Smooth muscle cell (in vitro differentiated cells): Measurements from ENCODE around the gene MYF6. TPM values are rescaled to one million over a fixed set of nuclear protein-coding genes. Genes with fewer than 3 reads are reported as not detected.

Experiments
- DNase-seq: peaks from one replicate; lab custom pipeline; 2025; ENCODE audit not compliant: unreplicated experiment; lab: John Stamatoyannopoulos, UW
- H2AFZ ChIP-seq: fragments of 200-600 bp; sonication (generic); 2 replicates; pipeline ENCODE4 v1.6.0; 2016; ENCODE audit warnings: antibody characterized with exemption, low read depth, mild to moderate bottlenecking
- H3F3A ChIP-seq: fragments of 200-600 bp; sonication (generic); 2 replicates; pipeline ENCODE4 v1.6.0; 2017; ENCODE audit warnings: antibody characterized with exemption, low read depth
- H3K27ac ChIP-seq: fragments of 200-600 bp; sonication (generic); 2 replicates; pipeline ENCODE4 v1.5.1; 2016; ENCODE audit warnings: low read depth, mild to moderate bottlenecking
- H3K27me3 ChIP-seq: fragments of 200-600 bp; sonication (generic); 2 replicates; pipeline ENCODE4 v1.6.1; 2016; ENCODE audit warnings: low read depth, mild to moderate bottlenecking
- H3K36me3 ChIP-seq: fragments of 200-600 bp; sonication (generic); 2 replicates; pipeline ENCODE4 v1.5.1; 2016; ENCODE audit warnings: low read depth
- H3K4me1 ChIP-seq: fragments of 200-600 bp; sonication (generic); 2 replicates; pipeline ENCODE4 v1.5.1; 2016; ENCODE audit warnings: low read depth
- H3K4me2 ChIP-seq: fragments of 200-600 bp; sonication (generic); 2 replicates; pipeline ENCODE4 v1.6.0; 2016; ENCODE audit warnings: mild to moderate bottlenecking
- H3K4me3 ChIP-seq: fragments of 200-600 bp; sonication (generic); 2 replicates; pipeline ENCODE4 v1.5.1; 2016; ENCODE audit warnings: mild to moderate bottlenecking
- H3K79me2 ChIP-seq: fragments of 200-600 bp; sonication (generic); 2 replicates; pipeline ENCODE4 v1.6.0; 2016; ENCODE audit warnings: low read depth, mild to moderate bottlenecking
- H3K9ac ChIP-seq: fragments of 200-600 bp; sonication (generic); 2 replicates; pipeline ENCODE4 v1.6.0; 2016; ENCODE audit warnings: low read depth
- H3K9me3 ChIP-seq: fragments of 200-600 bp; sonication (generic); replicated peaks from 2 replicates; pipeline ENCODE4 v1.5.1; 2016; ENCODE audit warnings: low read depth
- H4K20me1 ChIP-seq: fragments of 200-600 bp; sonication (generic); 2 replicates; pipeline ENCODE4 v1.6.0; 2016; ENCODE audit warnings: low read depth
- CTCF ChIP-seq: fragments of 200-600 bp; sonication (generic); IDR thresholded peaks from 2 replicates; pipeline ENCODE4 v1.5.1; 2017; ENCODE audit warnings: borderline replicate concordance, mild to moderate bottlenecking, antibody characterized with exemption; ENCODE audit not compliant: insufficient read depth, poor library complexity, severe bottlenecking
- WGBS: methylation state at CpG from one replicate; pipeline ENCODE4 v1.1.7; 2016; ENCODE audit warnings: low lambda C conversion rate; 5-methylcytosine and 5-hydroxymethylcytosine counted together
- polyA plus RNA-seq: library from polyadenylated mRNA; unstranded; fragments of >200 nt; fragmentation: Nextera tagmentation; extraction: Ambion mirVana; gene quantifications from 2 replicates; pipeline ENCODE4 v1.2.1, GENCODE V29; 2016
- total RNA-seq: library from RNA; depleted of rRNA; stranded (reverse); fragments of >200 nt; gene quantifications from 2 replicates; pipeline ENCODE4 v1.2.3, GENCODE V29; 2014

The MYF6 gene
- total and polyA plus RNA-seq, 2 experiments from 2014 or later, result not detected

- Histone ChIP-seq H3K9me3 (no peaks in the 10 kb centered on the region), H3K4me2 (no peak overlapping the region), H4K20me1 (no peaks in the 10 kb centered on the region), H3K4me3 (no peak overlapping the region), H3K4me1 (no peaks in the 10 kb centered on the region), H3K9ac (no peak overlapping the region), H3K36me3 (no peaks in the 10 kb centered on the region), H2AFZ (no peak overlapping the region), H3K79me2 (no peaks in the 10 kb centered on the region), H3F3A (no peaks in the 10 kb centered on the region), H3K27ac (no peak overlapping the region), H3K27me3 (peaks cover 5% of the 10 kb centered on the region)
- no peak for TF ChIP-seq CTCF
- no peak for DNase-seq
- 81% methylated on average over 1 of the region's 1 CpG for WGBS
Observed at GRCh38 chr12:80692114-80692513, 15.3 kb upstream of the MYF6 start.

GRCh38 chr12:80697270-80697887, 10.1 kb upstream of the MYF6 start:
- H2AFZ ChIP-seq, result no peak overlapping the region
- no peak overlapping the region for H3K9ac ChIP-seq

GRCh38 chr12:80698256-80698655, 9.2 kb upstream of the MYF6 start:
- peaks cover 3% of the 10 kb centered on the region for H3K4me1 ChIP-seq
- no peaks in the 10 kb centered on the region for H3K9me3 ChIP-seq
- H3K27me3 ChIP-seq, result peaks cover 5% of the 10 kb centered on the region
- no peaks in the 10 kb centered on the region for H3K36me3 ChIP-seq
- H3K4me2 ChIP-seq, result no peak overlapping the region
- no peak for DNase-seq
- H3K4me3 ChIP-seq, result no peak overlapping the region
- no peaks in the 10 kb centered on the region for H3F3A ChIP-seq
- H2AFZ ChIP-seq, result no peak overlapping the region
- H3K9ac ChIP-seq, result no peak overlapping the region
- no peak overlapping the region for H3K27ac ChIP-seq
- TF ChIP-seq CTCF, result no peak
- 87% methylated on average over 7 of the region's 7 CpGs for WGBS
- no peaks in the 10 kb centered on the region for H4K20me1 ChIP-seq
- H3K79me2 ChIP-seq, result no peaks in the 10 kb centered on the region

More at GRCh38 chr12:80697270-80697887, 10.1 kb upstream of the MYF6 start:
- H3K4me1 ChIP-seq, result no peaks in the 10 kb centered on the region
- no peak overlapping the region for H3K4me3 ChIP-seq
- H3F3A ChIP-seq, result no peaks in the 10 kb centered on the region
- no peaks in the 10 kb centered on the region for H3K9me3 ChIP-seq
- no peaks in the 10 kb centered on the region for H3K36me3 ChIP-seq
- WGBS, result 62% methylated on average over 2 of the region's 2 CpGs
- no peaks in the 10 kb centered on the region for H4K20me1 ChIP-seq
- DNase-seq, result no peak
- no peak overlapping the region for H3K4me2 ChIP-seq
- peaks cover 5% of the 10 kb centered on the region for H3K27me3 ChIP-seq
- H3K27ac ChIP-seq, result no peak overlapping the region
- H3K79me2 ChIP-seq, result no peaks in the 10 kb centered on the region
- no peak for TF ChIP-seq CTCF
